Gastrocnemius medialis (tissue), 4 donors: ENCODE results near the gene TINAGL1. TPM values are rescaled to one million over a fixed set of nuclear protein-coding genes. Genes with fewer than 3 reads are reported as not detected.
A peak's percentile ranks its signal among the peaks of the same experiment; 100 is the strongest.

Source experiments
- ATAC-seq, 2 donors: fragments of 150-250 bp; one replicate each; pipeline ENCODE4 v1.9.1; 2016
- DNase-seq, 2 donors: peaks; one replicate each; pipeline ENCODE4 v3.0.0-alpha.2; 2019
- H3K27ac ChIP-seq, 4 donors: fragments of 200-600 bp; sonication (generic); 1 replicate in 1 of 4; 2 replicates in 3 of 4; pipeline ENCODE4 v1.5.1; 2016 to 2018; ENCODE audit warnings: mild to moderate bottlenecking in 2 of 4, moderate library complexity in 1 of 4
- H3K27me3 ChIP-seq, 3 donors: fragments of 200-600 bp; sonication (generic) in 2 of 3; 1 replicate in 1 of 3; 2 replicates in 2 of 3; pipeline versions ENCODE4 v1.5.1 to v1.6.0; 2016 to 2019; ENCODE audit warnings: mild to moderate bottlenecking in 1 of 3, moderate library complexity in 1 of 3
- H3K36me3 ChIP-seq, 2 donors: fragments of 200-600 bp; sonication (generic) in 1 of 2; one replicate each; pipeline ENCODE4 v1.5.1; 2017 to 2018
- H3K4me1 ChIP-seq, 2 donors: fragments of 200-600 bp; sonication (generic) in 1 of 2; one replicate each; pipeline ENCODE4 v1.5.1; 2016 to 2017; ENCODE audit warnings: mild to moderate bottlenecking in 2 of 2
- H3K4me3 ChIP-seq, 4 donors: fragments of 200-600 bp; sonication (generic) in 3 of 4; 1 replicate in 1 of 4; 2 replicates in 3 of 4; pipeline ENCODE4 v1.5.1; 2016 to 2019; ENCODE audit warnings: mild to moderate bottlenecking in 2 of 4
- H3K9me3 ChIP-seq, 3 donors: fragments of 200-600 bp; sonication (generic) in 2 of 3; 1 replicate in 1 of 3; 2 replicates in 2 of 3; pipeline ENCODE4 v1.5.1; 2016 to 2019
- CTCF ChIP-seq, 5 experiments: fragments of 450-650 bp in 3 of 5; fragments of 200-600 bp in 2 of 5; sonication (generic) in 2 of 5; IDR thresholded peaks in 4 of 5; conservative IDR thresholded peaks in 1 of 5; 1 replicate in 4 of 5; 2 replicates in 1 of 5; pipeline ENCODE4 v1.5.1; 2016 to 2019; ENCODE audit warnings: antibody characterized with exemption in 5 of 5, mild to moderate bottlenecking in 3 of 5, moderate library complexity in 3 of 5
- POLR2A ChIP-seq, 2 donors: fragments of 450-650 bp; IDR thresholded peaks; one replicate each; pipeline ENCODE4 v1.6.1; 2017; ENCODE audit warnings: antibody characterized with exemption in 2 of 2, mild to moderate bottlenecking in 2 of 2, moderate library complexity in 2 of 2
- in situ Hi-C, 4 donors: fragments of 200-750 bp; cut with MboI; loops; one replicate each; pipeline versions ENCODE4 v1.15.0 to v1.8.0; 2017; ENCODE audit warnings: low sequenced_read_pairs in 4 of 4
- intact Hi-C: fragments of 100-400 bp; cut with DNase I; formaldehyde crosslinking; loops from one replicate; pipeline ENCODE4 v1.15.1; 2023; ENCODE audit warnings: low total_unique reads
- total RNA-seq, 4 donors: library from RNA; depleted of rRNA; stranded (reverse); fragments of >200 nt; gene quantifications; one replicate each; pipeline versions ENCODE4 v1.1.0 to v1.2.3, GENCODE V29; 2016

Gene TINAGL1
- total RNA-seq, 4 donors from 2014 or later, result 50.3 to 120 (median 105) TPM

- in situ Hi-C loops, result no loop called here
- Histone ChIP-seq H3K9me3 (no peaks in the 10 kb centered on the region), H3K36me3 (peaks cover 0 to 18% of the 10 kb centered on the region in 2 donors), H3K27me3 (no peaks in the 10 kb centered on the region), H3K4me3 (no peak overlapping the region), H3K4me1 (peaks cover 30 to 40% of the 10 kb centered on the region in 2 donors), H3K27ac (peak overlapping the region; percentile 89 to 99 (median 97))
- DNase-seq (no peak), ATAC-seq (no peak)
- intact Hi-C loops, result loop anchor here (2.0 kb wide), 3 partner anchors 245 to 1099 kb away; partner anchors contain the start of gene FABP3
- TF ChIP-seq CTCF (IDR thresholded peaks at IDR 0.05 in 4 of 5, conservative IDR thresholded peaks at IDR 0.05 in 1 of 5), result no peak
- TF ChIP-seq POLR2A (IDR thresholded peaks at IDR 0.05), result no peak
These were observed 49.4 kb downstream of the TINAGL1 start for GRCh38 chr1:31625561-31626222.

- Histone ChIP-seq H3K4me3 (no peak overlapping the region), H3K27me3 (no peaks in the 10 kb centered on the region), H3K4me1 (peaks cover 39 to 47% of the 10 kb centered on the region in 2 donors), H3K36me3 (peaks cover 0 to 24% of the 10 kb centered on the region in 2 donors), H3K27ac (peak overlapping the region; percentile 89 to 99 (median 97)), H3K9me3 (no peaks in the 10 kb centered on the region)
- intact Hi-C loops (loop anchor here (1.0 to 2.0 kb wide), 4 partner anchors 13 to 1100 kb away; partner anchors contain the start of gene FABP3), in situ Hi-C loops (no loop called here)
- ATAC-seq, result peak; percentile 35 to 42
- peak; percentile 49 to 81 for DNase-seq
- peak in 1 of 2 donors; percentile 8 for TF ChIP-seq POLR2A (IDR thresholded peaks at IDR 0.05)
- TF ChIP-seq CTCF (IDR thresholded peaks at IDR 0.05 in 4 of 5, conservative IDR thresholded peaks at IDR 0.05 in 1 of 5), result no peak
These were observed 50.2 kb downstream of the TINAGL1 start for GRCh38 chr1:31626223-31627207.

- Histone ChIP-seq H3K9me3 (no peaks in the 10 kb centered on the region), H3K4me1 (peaks cover 47 to 49% of the 10 kb centered on the region in 2 donors), H3K4me3 (peak overlapping the region; percentile 8 to 27 (median 18)), H3K36me3 (peaks cover 0 to 30% of the 10 kb centered on the region in 2 donors), H3K27me3 (no peaks in the 10 kb centered on the region), H3K27ac (peak overlapping the region; percentile 89 to 99 (median 97))
- in situ Hi-C loops, result no loop called here
- TF ChIP-seq POLR2A (IDR thresholded peaks at IDR 0.05), result peak; percentile 60 to 68
- TF ChIP-seq CTCF (IDR thresholded peaks at IDR 0.05 in 4 of 5, conservative IDR thresholded peaks at IDR 0.05 in 1 of 5), result peak in 1 of 5 experiments; percentile 20
- ATAC-seq (peak; percentile 72 to 83), DNase-seq (peak; percentile 93 to 97)
- intact Hi-C loops, result loop anchor here (1.0 to 2.0 kb wide), 4 partner anchors 12 to 1101 kb away; partner anchors contain the start of gene FABP3
These were observed 51.1 kb downstream of the TINAGL1 start for GRCh38 chr1:31627301-31627929.

- H3K4me3 ChIP-seq, result peak overlapping the region; percentile 8 to 27 (median 18)
- ATAC-seq (peak; percentile 63 to 64), DNase-seq (peak; percentile 67 to 86)
- no peaks in the 10 kb centered on the region for H3K27me3 ChIP-seq
- intact Hi-C loops, result loop anchor here (1.0 to 2.0 kb wide), 4 partner anchors 11 to 1101 kb away; partner anchors contain the start of gene FABP3
- peaks cover 0 to 34% of the 10 kb centered on the region in 2 donors for H3K36me3 ChIP-seq
- in situ Hi-C loops, result no loop called here
- peaks cover 53% of the 10 kb centered on the region in 2 donors for H3K4me1 ChIP-seq
- TF ChIP-seq CTCF (IDR thresholded peaks at IDR 0.05 in 4 of 5, conservative IDR thresholded peaks at IDR 0.05 in 1 of 5) (no peak), POLR2A (IDR thresholded peaks at IDR 0.05) (peak; percentile 45 to 51)
- H3K9me3 ChIP-seq, result no peaks in the 10 kb centered on the region
- peak overlapping the region; percentile 89 to 99 (median 97) for H3K27ac ChIP-seq
These were observed 51.7 kb downstream of the TINAGL1 start for GRCh38 chr1:31627930-31628559.
